KMS-11 (cell line): Measurements from ENCODE around the gene MANEA.

Source experiments
- H2AFZ ChIP-seq: fragments of 200-600 bp; sonication (generic); 2 replicates; pipeline ENCODE4 v1.6.1; 2016; ENCODE audit warnings: antibody characterized with exemption, mixed run types, low read depth
- H3K27ac ChIP-seq: fragments of 200-600 bp; sonication (generic); 2 replicates; pipeline ENCODE4 v1.6.1; 2016; ENCODE audit warnings: mild to moderate bottlenecking, mixed run types
- H3K27me3 ChIP-seq: fragments of 200-600 bp; sonication (generic); 2 replicates; pipeline ENCODE4 v1.6.1; 2017; ENCODE audit warnings: mild to moderate bottlenecking, low read depth, mixed run types, moderate library complexity; ENCODE audit not compliant: insufficient read depth
- H3K36me3 ChIP-seq: fragments of 200-600 bp; sonication (generic); 2 replicates; pipeline ENCODE4 v1.6.1; 2017; ENCODE audit warnings: mild to moderate bottlenecking, mixed run types; ENCODE audit not compliant: insufficient read depth
- H3K4me1 ChIP-seq: fragments of 200-600 bp; sonication (generic); 2 replicates; pipeline ENCODE4 v1.6.1; 2016; ENCODE audit warnings: mild to moderate bottlenecking, low read depth, mixed run types; ENCODE audit not compliant: poor library complexity, severe bottlenecking
- H3K4me2 ChIP-seq: fragments of 200-600 bp; sonication (generic); 2 replicates; pipeline ENCODE4 v1.7.0; 2016; ENCODE audit warnings: mild to moderate bottlenecking, mixed run types
- H3K4me3 ChIP-seq: fragments of 200-600 bp; sonication (generic); IDR thresholded peaks from 2 replicates; pipeline ENCODE4 v1.6.1; 2017; ENCODE audit warnings: low read depth, low read length, mixed read lengths; ENCODE audit not compliant: insufficient read depth
- H3K79me2 ChIP-seq: fragments of 200-600 bp; sonication (generic); 2 replicates; pipeline ENCODE4 v1.6.1; 2016; ENCODE audit warnings: low read depth, mixed run types; ENCODE audit not compliant: insufficient read depth
- H3K9ac ChIP-seq: fragments of 200-600 bp; sonication (generic); 2 replicates; pipeline ENCODE4 v1.6.1; 2016; ENCODE audit warnings: mild to moderate bottlenecking, mixed run types
- H4K20me1 ChIP-seq: fragments of 200-600 bp; sonication (generic); 2 replicates; pipeline ENCODE4 v1.6.1; 2016; ENCODE audit warnings: mild to moderate bottlenecking, mixed run types; ENCODE audit not compliant: insufficient read depth
- CTCF ChIP-seq: fragments of 200-600 bp; sonication (generic); conservative IDR thresholded peaks from 2 replicates; pipeline ENCODE4 v1.6.1; 2017; ENCODE audit warnings: low read depth, mild to moderate bottlenecking, antibody characterized with exemption, low read length, moderate library complexity, mixed read lengths

Gene MANEA

GRCh38 chr6:95636552-95637431 is 59.5 kb downstream of the MANEA start:
- no peak for TF ChIP-seq CTCF
- no peaks in the 10 kb centered on the region for H3K36me3 ChIP-seq

GRCh38 chr6:95648636-95649035 is 71.3 kb downstream of the MANEA start:
- Histone ChIP-seq H3K4me1 (no peaks in the 10 kb centered on the region), H3K27ac (no peak overlapping the region), H3K4me3 (no peak overlapping the region), H3K79me2 (no peaks in the 10 kb centered on the region), H3K4me2 (no peak overlapping the region), H3K36me3 (no peaks in the 10 kb centered on the region), H3K27me3 (no peaks in the 10 kb centered on the region), H2AFZ (no peak overlapping the region), H4K20me1 (no peaks in the 10 kb centered on the region), H3K9ac (no peak overlapping the region)
- TF ChIP-seq CTCF = no peak

More at GRCh38 chr6:95636552-95637431, 59.5 kb downstream of the MANEA start:
- H4K20me1 ChIP-seq = no peaks in the 10 kb centered on the region
- H3K4me1 ChIP-seq = no peaks in the 10 kb centered on the region
- no peak overlapping the region for H2AFZ ChIP-seq
- H3K9ac ChIP-seq = no peak overlapping the region
- H3K27ac ChIP-seq = no peak overlapping the region
- no peaks in the 10 kb centered on the region for H3K27me3 ChIP-seq
- H3K4me2 ChIP-seq = no peak overlapping the region
- H3K4me3 ChIP-seq = no peak overlapping the region
- no peaks in the 10 kb centered on the region for H3K79me2 ChIP-seq

GRCh38 chr6:95649451-95649850 is 72.1 kb downstream of the MANEA start:
- TF ChIP-seq CTCF = no peak
- Histone ChIP-seq H3K9ac (no peak overlapping the region), H3K4me2 (no peak overlapping the region), H3K27me3 (no peaks in the 10 kb centered on the region), H3K79me2 (no peaks in the 10 kb centered on the region), H3K27ac (no peak overlapping the region), H3K4me1 (no peaks in the 10 kb centered on the region), H4K20me1 (no peaks in the 10 kb centered on the region), H3K36me3 (no peaks in the 10 kb centered on the region), H3K4me3 (no peak overlapping the region), H2AFZ (no peak overlapping the region)

GRCh38 chr6:95654176-95654575 is 76.8 kb downstream of the MANEA start:
- no peak for TF ChIP-seq CTCF
- Histone ChIP-seq H3K36me3 (no peaks in the 10 kb centered on the region), H3K27me3 (no peaks in the 10 kb centered on the region), H2AFZ (no peak overlapping the region), H3K4me3 (no peak overlapping the region), H3K9ac (no peak overlapping the region), H3K27ac (no peak overlapping the region), H4K20me1 (no peaks in the 10 kb centered on the region), H3K4me1 (no peaks in the 10 kb centered on the region), H3K79me2 (no peaks in the 10 kb centered on the region), H3K4me2 (no peak overlapping the region)
